GM12891 (cell line): ENCODE measurements around the gene ASB15.

Source experiments
- POLR2A ChIP-seq: IDR thresholded peaks from 2 replicates; pipeline ENCODE4 v1.6.1; 2011; ENCODE audit warnings: low read depth, low read length, control low read depth
- POLR2AphosphoS5 ChIP-seq: IDR thresholded peaks from 2 replicates; pipeline ENCODE4 v1.6.1; 2011; ENCODE audit warnings: low read depth, low read length, control low read depth
- SPI1 ChIP-seq: IDR thresholded peaks from 2 replicates; pipeline ENCODE4 v1.6.1; 2011; ENCODE audit warnings: low read depth, low read length, control low read depth

GRCh38 chr7:123573341-123573740, 28.3 kb upstream of the ASB15 start:
- TF ChIP-seq POLR2AphosphoS5: no peak
- no peak for TF ChIP-seq POLR2A
- TF ChIP-seq SPI1: no peak
